ENCODE data around the gene CNPY3.
"Not testable (repeated sequence)": the region's sequence is repeated elsewhere in the genome, so short reads cannot be mapped to it uniquely, and the experiment has no call there.

CNPY3 gene

DNA sequence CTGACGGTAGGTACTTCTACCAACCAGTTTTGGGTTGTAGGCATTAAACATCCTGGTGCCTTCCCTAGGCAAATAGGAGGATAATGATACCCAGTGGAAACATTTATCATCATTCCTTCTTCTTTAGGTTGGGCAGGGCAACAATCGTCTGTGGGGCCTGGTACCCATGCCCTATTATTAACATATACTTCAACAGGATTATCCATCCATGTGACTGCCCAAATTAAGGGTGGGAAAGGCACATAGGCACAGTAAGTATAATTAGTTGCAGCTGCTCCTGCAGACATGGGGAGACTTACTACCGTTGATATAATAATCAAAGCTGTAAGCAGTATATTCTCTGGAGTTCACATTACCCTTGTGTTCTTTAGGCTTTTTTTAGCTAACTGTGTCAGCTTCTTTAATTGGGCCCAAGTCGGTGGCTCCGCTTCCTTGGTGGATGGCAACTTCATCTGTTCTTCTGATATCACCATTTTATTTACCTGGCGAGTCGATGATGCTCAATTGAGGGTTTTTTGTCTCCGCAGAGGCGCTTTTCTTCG is 33.0 kb upstream of the CNPY3 start:
- TF ChIP-seq, protein P1, sequence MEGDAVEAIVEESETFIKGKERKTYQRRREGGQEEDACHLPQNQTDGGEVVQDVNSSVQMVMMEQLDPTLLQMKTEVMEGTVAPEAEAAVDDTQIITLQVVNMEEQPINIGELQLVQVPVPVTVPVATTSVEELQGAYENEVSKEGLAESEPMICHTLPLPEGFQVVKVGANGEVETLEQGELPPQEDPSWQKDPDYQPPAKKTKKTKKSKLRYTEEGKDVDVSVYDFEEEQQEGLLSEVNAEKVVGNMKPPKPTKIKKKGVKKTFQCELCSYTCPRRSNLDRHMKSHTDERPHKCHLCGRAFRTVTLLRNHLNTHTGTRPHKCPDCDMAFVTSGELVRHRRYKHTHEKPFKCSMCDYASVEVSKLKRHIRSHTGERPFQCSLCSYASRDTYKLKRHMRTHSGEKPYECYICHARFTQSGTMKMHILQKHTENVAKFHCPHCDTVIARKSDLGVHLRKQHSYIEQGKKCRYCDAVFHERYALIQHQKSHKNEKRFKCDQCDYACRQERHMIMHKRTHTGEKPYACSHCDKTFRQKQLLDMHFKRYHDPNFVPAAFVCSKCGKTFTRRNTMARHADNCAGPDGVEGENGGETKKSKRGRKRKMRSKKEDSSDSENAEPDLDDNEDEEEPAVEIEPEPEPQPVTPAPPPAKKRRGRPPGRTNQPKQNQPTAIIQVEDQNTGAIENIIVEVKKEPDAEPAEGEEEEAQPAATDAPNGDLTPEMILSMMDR (IDR thresholded peaks at IDR 0.05; ENCODE audit: borderline replicate concordance, insufficient read depth, low read depth, low read length): no peak
- no peak overlapping the region for H3K4me3 ChIP-seq (ENCODE audit: low read depth, low read length)

DNA sequence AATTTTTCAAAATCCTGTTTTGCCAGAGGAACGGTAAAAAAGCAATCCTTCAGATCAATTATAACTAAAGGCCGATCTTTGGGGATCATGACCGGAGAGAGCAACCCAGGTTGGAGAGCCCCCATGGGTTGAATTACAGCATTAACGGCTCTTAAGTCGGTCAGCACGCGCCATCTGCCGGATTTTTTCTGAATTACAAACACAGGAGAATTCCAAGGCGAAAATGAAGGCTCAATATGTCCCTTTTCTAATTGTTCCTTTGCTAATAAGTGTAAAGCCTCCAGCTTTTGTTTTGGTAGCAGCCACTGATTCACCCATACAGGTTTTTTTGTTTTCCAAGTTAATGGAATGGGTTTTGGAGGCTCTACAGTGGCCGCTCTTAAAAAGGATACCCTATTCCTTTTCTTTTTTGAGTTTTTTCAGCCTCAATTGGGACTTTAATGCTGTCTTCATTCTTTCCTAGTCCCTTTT is 30.4 kb upstream of the CNPY3 start:
- TF ChIP-seq, protein P1 (IDR thresholded peaks at IDR 0.05; ENCODE audit: borderline replicate concordance, insufficient read depth, low read depth, low read length): peak; percentile 46; the same call in 1 of the 2 replicates
- no peak overlapping the region for H3K4me3 ChIP-seq (ENCODE audit: low read depth, low read length)

DNA sequence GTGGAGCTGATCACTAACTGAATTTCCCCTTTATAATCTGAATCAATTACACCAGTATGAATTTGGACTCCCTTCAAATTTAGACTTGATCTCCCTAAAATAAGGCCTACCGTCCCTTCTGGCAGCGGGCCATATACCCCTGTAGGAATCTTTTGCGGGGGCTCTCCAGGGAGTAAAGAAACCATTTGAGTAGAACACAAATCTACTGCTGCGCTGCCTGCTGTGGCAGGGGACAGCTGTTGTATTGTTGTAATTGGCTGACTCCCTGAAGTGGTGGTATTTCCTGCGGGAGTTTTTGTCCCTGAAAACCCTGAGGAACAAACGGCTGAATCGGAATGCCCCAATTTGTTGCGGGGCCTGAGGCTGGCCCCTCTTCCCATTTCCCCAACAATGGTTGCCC is 29.4 kb upstream of the CNPY3 start:
- TF ChIP-seq, protein P1 (IDR thresholded peaks at IDR 0.05; ENCODE audit: borderline replicate concordance, insufficient read depth, low read depth, low read length): no peak

DNA sequence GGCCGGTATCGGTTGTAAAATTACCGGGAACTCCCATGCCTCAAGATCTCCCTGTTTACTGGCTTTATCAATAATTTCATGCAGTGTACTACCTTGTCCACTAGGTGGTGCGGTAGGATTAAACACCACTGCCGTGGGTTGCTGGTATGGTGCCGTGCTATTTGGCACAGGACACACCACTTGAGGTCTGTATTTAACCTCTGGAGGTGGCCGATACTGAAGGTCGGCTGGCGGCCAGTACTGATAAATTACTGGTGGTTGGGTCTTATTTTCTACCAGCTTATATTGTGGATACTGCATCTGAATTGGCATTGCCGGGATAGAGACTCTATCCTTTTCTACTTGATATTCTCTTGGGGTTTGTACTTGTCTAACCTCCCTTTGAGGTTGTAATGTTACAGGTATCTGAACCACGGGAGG is 27.7 kb upstream of the CNPY3 start:
- TF ChIP-seq, protein P1 (IDR thresholded peaks at IDR 0.05; ENCODE audit: borderline replicate concordance, insufficient read depth, low read depth, low read length): peak; percentile 76
- H3K4me3 ChIP-seq (ENCODE audit: low read depth, low read length): no peak overlapping the region

More for the DNA sequence above, 29.4 kb upstream of the CNPY3 start:
- H3K4me3 ChIP-seq (ENCODE audit: low read depth, low read length): no peak overlapping the region

DNA sequence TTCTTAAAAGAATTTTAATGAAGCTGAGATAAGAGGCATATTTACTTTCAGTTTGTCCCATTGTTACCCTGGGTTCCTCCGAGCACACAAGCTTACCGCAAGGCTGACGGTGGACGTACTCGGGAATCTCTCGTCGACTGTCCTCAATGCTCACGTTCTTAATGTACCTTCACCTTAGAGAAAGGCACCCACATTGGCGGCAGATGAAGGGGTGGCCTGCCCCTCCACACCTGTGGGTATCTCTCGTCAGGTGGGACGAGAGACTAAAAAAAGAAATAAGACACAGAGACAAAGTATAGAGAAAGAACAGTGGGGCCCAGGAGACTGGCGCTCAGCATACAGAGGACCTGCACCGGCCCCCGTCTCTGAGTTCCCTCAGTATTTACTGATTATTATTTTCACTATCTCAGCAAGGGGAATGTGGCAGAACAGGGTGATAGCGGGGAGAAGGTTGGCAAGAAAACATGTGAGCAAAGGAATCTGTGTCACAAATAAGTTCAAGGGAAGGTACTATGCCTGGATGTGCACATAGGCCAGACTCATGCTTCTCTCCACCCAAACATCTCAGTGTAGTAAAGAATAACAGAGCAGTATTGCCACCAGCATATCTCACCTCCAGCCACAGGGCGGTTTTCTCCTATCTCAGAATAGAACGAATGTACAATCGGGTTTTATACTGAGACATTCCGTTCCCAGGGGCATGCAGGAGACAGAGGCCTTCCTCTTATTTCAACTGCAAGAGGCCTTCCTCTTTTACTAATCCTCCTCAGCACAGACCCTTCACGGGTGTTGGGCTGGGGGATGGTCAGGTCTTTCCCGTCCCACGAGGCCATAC is 26.6 kb upstream of the CNPY3 start:
- H3K4me3 ChIP-seq (ENCODE audit: low read depth, low read length): not testable (repeated sequence)

DNA sequence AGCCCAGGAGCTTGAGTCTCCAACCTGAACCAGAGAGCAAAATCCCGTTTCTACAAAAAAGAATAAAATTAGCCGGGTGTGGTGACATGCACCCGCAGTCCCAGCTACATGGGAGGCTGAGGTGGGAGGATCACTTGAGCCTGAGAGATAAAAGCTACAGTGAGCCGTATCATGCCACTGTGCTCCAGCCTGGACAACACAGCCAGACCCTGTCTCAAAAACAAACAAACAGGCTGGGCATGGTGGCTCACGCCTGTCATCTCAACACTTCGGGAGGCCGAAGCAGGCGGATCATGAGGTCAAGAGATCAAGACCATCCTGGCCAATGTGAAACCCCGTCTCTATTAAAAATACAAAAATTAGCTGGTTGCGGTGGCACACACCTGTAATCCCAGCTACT is 24.8 kb upstream of the CNPY3 start:
- H3K4me3 ChIP-seq (ENCODE audit: low read depth, low read length): no peak overlapping the region
- TF ChIP-seq, protein P1 (IDR thresholded peaks at IDR 0.05; ENCODE audit: borderline replicate concordance, insufficient read depth, low read depth, low read length): no peak

DNA sequence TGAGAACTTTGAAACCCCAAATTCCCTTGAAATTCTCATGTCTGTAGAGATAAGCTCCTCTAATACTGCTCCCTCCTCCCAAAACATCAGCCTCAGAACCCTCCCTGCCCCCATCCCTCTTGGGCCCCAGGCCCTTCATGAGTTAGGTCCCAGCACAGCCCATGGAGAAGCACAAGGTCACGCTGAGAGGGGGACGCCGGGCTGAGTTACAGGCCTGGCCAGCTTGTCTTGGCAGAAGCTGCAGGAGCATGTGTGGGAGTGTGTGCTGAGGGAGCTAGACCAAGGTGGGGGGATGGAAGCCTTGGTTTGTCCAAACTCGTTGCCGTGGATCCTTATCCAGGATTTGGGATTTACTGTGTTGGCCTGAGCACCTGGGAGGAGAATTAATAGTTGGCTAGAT is 21.9 kb upstream of the CNPY3 start:
- TF ChIP-seq, protein P1 (IDR thresholded peaks at IDR 0.05; ENCODE audit: borderline replicate concordance, insufficient read depth, low read depth, low read length): no peak
- no peak overlapping the region for H3K4me3 ChIP-seq (ENCODE audit: low read depth, low read length)

Data from GM12875 (cell line).